ENCODE results near the gene PRRT3.
"Not testable (repeated sequence)": the region's sequence is repeated elsewhere in the genome, so short reads cannot be mapped to it uniquely, and the experiment has no call there.

PRRT3 gene

GRCh38 chr3:9947025-9947995 lies 4.9 kb downstream of the PRRT3 start:
- DNase-seq = no peak

- DNase-seq = peak; percentile 85 to 87
Observed at GRCh38 chr3:9946112-9947024, 5.8 kb downstream of the PRRT3 start.

- no peak for DNase-seq
Observed at GRCh38 chr3:9945358-9945757, 6.8 kb downstream of the PRRT3 start.

- no peak for DNase-seq
Observed at GRCh38 chr3:9944271-9944670, 7.9 kb downstream of the PRRT3 start.

- DNase-seq = no peak
Observed at GRCh38 chr3:9942934-9943690, 9.1 kb downstream of the PRRT3 start.

GRCh38 chr3:9942164-9942563 lies 10.0 kb downstream of the PRRT3 start:
- DNase-seq = no peak

- DNase-seq = no peak
Observed at GRCh38 chr3:9940746-9941145, 11.5 kb downstream of the PRRT3 start.

- not testable (repeated sequence) for DNase-seq
Observed at GRCh38 chr3:9939906-9940305, 12.3 kb downstream of the PRRT3 start.

- DNase-seq = no peak
Observed at GRCh38 chr3:9938966-9939365, 13.2 kb downstream of the PRRT3 start.

- DNase-seq = no peak
Observed at GRCh38 chr3:9937486-9938238, 14.5 kb downstream of the PRRT3 start.

- no peak for DNase-seq
Observed at GRCh38 chr3:9935966-9936510, 16.2 kb downstream of the PRRT3 start.

- DNase-seq = no peak
Observed at GRCh38 chr3:9934993-9935392, 17.2 kb downstream of the PRRT3 start.

GRCh38 chr3:9934235-9934621 lies 18.0 kb downstream of the PRRT3 start:
- peak in 1 of 2 experiments; percentile 49 for DNase-seq

GRCh38 chr3:9933561-9934234 lies 18.5 kb downstream of the PRRT3 start, which contains the start of gene CRELD1:
Gene CRELD1, plus strand, starts transcription at chr3:9933834. Its CDS starts 605 bp downstream, at chr3:9934439.
- peak; percentile 94 to 95 for DNase-seq

GRCh38 chr3:9932843-9933560 lies 19.2 kb downstream of the PRRT3 start:
- DNase-seq = peak; percentile 82 to 88

GRCh38 chr3:9932535-9932842 lies 19.7 kb downstream of the PRRT3 start:
- no peak for DNase-seq

- DNase-seq = peak; percentile 31 to 34
Observed at GRCh38 chr3:9930804-9931418, 21.3 kb downstream of the PRRT3 start.

GRCh38 chr3:9928158-9928557 lies 24.1 kb downstream of the PRRT3 start:
- DNase-seq = no peak

- no peak for DNase-seq
Observed at GRCh38 chr3:9918261-9919038, 33.8 kb downstream of the PRRT3 start.
